Measurements from ENCODE around the gene SLC25A21. TPM values are rescaled to one million over a fixed set of nuclear protein-coding genes. Genes with fewer than 3 reads are reported as not detected.

SLC25A21 gene
- total and polyA plus RNA-seq, 2 of the 13 experiments (the other 11 are each of a cell fraction or from before 2014, with no cell fraction given) = 1.9 to 2.9 TPM

GRCh38 chr14:37047996-37048395, 124.4 kb downstream of the SLC25A21 start (continued):
- no peak for TF ChIP-seq FOXP4 (CRISPR knock-in tag; IDR thresholded peaks at IDR 0.05)
- no peak for TF ChIP-seq ZNF567 (CRISPR knock-in tag; IDR thresholded peaks at IDR 0.05; ENCODE audit: borderline replicate concordance)

DNA sequence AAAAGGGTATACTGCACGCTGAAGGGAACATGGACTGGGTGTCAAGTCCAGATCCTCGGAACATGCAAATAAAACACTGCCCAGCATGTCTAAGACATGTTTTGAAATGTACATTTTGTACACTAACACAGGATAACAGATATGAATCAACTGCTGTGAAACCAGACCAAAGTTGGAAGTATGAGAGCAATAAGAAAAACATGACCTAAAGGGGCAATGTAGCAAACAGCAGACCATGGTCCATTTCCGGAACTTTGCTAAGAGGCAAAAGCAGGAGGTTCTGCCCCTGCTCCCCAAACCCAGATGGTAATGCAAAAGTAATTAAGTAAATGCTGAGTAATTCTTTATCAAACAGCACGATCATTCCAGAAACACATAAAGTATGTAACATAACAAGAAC, 125.2 kb downstream of the SLC25A21 start:
- Histone ChIP-seq H3K36me3 (replicated peaks in 1 of 2; ENCODE audit: control insufficient read depth in 1 of 2, insufficient read depth in 2 of 2, low read length in 2 of 2) (no peaks in the 10 kb centered on the region), H3K27me3 (ENCODE audit: control insufficient read depth in 1 of 2, insufficient read depth in 2 of 2, low read length in 2 of 2) (no peaks in the 10 kb centered on the region), H3K9ac (ENCODE audit: insufficient read depth, low read depth, low read length) (no peak overlapping the region), H3K4me3 (replicated peaks in 1 of 3; ENCODE audit: insufficient read depth in 1 of 3, low read depth in 2 of 3, low read length in 3 of 3) (no peak overlapping the region), H3K4me2 (ENCODE audit: low read depth, low read length) (no peak overlapping the region), H3K79me2 (ENCODE audit: insufficient read depth, low read length) (no peaks in the 10 kb centered on the region), H3K9me3 (ENCODE audit: low read length) (no peaks in the 10 kb centered on the region), H4K20me1 (ENCODE audit: insufficient read depth, low read length) (no peaks in the 10 kb centered on the region), H3K27ac (ENCODE audit: extremely low read length, insufficient read depth, low read length) (no peak overlapping the region), H3K4me1 (ENCODE audit: insufficient read depth, low read length) (peaks cover 6% of the 10 kb centered on the region; the same call in 1 of the 2 replicates), H2AFZ (ENCODE audit: low read length) (no peak overlapping the region)
- WGBS (ENCODE audit: low lambda C conversion rate) = 35% methylated on average over 4 of the region's 4 CpGs
- in situ Hi-C loops (cut with HindIII; ENCODE audit: extremely low pct_ligation_motif_present, low pct_unique_long_range_greater_than_20kb) = no loop called here
- ChIA-PET CTCF (ENCODE audit: low intra/inter-chr PET ratio, low total read pairs) (no interaction called here), POLR2A (no interaction called here)
- no peak for ATAC-seq
- no peak for DNase-seq (ENCODE audit: low spot score)
- BruUV-seq (replicated peaks) = no TSS peak
- no peak for FAIRE-seq
- no peak for TF ChIP-seq MATR3 (CRISPR knock-in tag; IDR thresholded peaks at IDR 0.05)
- no peak for TF ChIP-seq SYNCRIP (IDR thresholded peaks at IDR 0.05; ENCODE audit: insufficient read depth, low read depth, low read length)
- no peak for TF ChIP-seq ZFYVE20 (CRISPR knock-in tag; IDR thresholded peaks at IDR 0.05; ENCODE audit: borderline replicate concordance, low read depth)
- 0 out of 4 replicates have a peak, but pooled peaks of 1 of the 2 experiments have one; percentile 13 for TF ChIP-seq MAFK (conservative IDR thresholded peaks at IDR 0.05 in 1 of 2, IDR thresholded peaks at IDR 0.05 in 1 of 2; ENCODE audit: low read length in 2 of 2)
- intact Hi-C loops (cut with micrococcal nuclease; ENCODE audit: unreplicated experiment) = no loop called here
